ENCODE results near the gene PIK3CG.
"Not testable (repeated sequence)": the region's sequence is repeated elsewhere in the genome, so short reads cannot be mapped to it uniquely, and the experiment has no call there.

The PIK3CG gene

GRCh38 chr7:106823631-106824030 is 41.5 kb upstream of the PIK3CG start:
- no peaks in the 10 kb centered on the region for H3K36me3 ChIP-seq
- no peaks in the 10 kb centered on the region for H3K4me1 ChIP-seq (ENCODE audit: control insufficient read depth in 1 of 2, insufficient read depth in 1 of 2, low read depth in 1 of 2, low read length in 1 of 2)
- TF ChIP-seq, protein P1, sequence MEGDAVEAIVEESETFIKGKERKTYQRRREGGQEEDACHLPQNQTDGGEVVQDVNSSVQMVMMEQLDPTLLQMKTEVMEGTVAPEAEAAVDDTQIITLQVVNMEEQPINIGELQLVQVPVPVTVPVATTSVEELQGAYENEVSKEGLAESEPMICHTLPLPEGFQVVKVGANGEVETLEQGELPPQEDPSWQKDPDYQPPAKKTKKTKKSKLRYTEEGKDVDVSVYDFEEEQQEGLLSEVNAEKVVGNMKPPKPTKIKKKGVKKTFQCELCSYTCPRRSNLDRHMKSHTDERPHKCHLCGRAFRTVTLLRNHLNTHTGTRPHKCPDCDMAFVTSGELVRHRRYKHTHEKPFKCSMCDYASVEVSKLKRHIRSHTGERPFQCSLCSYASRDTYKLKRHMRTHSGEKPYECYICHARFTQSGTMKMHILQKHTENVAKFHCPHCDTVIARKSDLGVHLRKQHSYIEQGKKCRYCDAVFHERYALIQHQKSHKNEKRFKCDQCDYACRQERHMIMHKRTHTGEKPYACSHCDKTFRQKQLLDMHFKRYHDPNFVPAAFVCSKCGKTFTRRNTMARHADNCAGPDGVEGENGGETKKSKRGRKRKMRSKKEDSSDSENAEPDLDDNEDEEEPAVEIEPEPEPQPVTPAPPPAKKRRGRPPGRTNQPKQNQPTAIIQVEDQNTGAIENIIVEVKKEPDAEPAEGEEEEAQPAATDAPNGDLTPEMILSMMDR (IDR thresholded peaks at IDR 0.05): no peak
- no peaks in the 10 kb centered on the region for H3K9me3 ChIP-seq
- H3K27ac ChIP-seq: no peak overlapping the region
- no peaks in the 10 kb centered on the region for H3K27me3 ChIP-seq
- no peak overlapping the region for H3K4me3 ChIP-seq (ENCODE audit: low read depth in 1 of 2, low read length in 1 of 2)

DNA sequence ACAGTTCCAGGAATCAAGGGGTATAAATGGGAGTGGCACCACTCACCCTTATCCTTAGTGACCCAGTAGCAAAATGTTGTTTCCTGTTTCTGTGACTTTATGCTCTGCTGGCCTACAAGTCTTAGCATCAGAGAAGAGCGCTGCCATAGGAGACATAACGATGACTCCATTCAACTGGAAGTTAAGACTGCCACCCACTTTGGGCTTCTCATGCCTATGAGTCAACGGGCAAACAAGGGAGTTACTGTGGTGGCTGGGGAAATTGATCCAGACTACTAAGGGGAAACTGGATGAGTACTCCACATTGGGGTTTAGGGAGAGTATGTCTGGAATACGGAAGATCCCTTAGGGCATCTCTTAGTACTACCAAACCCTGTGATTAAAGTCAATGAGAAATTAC is 40.6 kb upstream of the PIK3CG start:
- TF ChIP-seq, protein P1 (IDR thresholded peaks at IDR 0.05): no peak
- Histone ChIP-seq H3K4me1 (ENCODE audit: control insufficient read depth in 1 of 2, insufficient read depth in 1 of 2, low read depth in 1 of 2, low read length in 1 of 2) (no peaks in the 10 kb centered on the region), H3K27ac (no peak overlapping the region)

DNA sequence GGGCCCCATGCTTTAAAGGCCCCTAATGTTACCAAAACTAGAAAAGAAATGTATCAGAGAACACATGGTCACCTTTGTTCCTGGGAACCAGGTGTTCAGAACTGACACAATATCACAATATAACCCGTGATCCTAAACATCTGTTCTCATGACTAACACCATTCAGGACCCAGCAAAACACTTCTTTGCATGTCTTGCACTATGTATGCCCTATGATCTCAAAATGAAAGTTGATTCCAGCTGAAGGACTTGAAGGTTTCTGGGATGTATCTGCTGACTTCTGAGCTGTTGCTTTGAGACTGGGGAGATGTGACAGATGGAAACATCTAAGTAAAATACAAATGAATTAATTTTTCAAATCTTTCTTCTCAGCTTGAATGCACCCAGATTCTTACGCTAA is 37.5 kb upstream of the PIK3CG start:
- H3K36me3 ChIP-seq: no peaks in the 10 kb centered on the region
- H3K4me3 ChIP-seq (ENCODE audit: low read depth in 1 of 2, low read length in 1 of 2): no peak overlapping the region
- no peaks in the 10 kb centered on the region for H3K27me3 ChIP-seq
- H3K9me3 ChIP-seq: peaks cover 7% of the 10 kb centered on the region
- H3K27ac ChIP-seq: no peak overlapping the region
- TF ChIP-seq, protein P1 (IDR thresholded peaks at IDR 0.05): no peak
- H3K4me1 ChIP-seq (ENCODE audit: control insufficient read depth in 1 of 2, insufficient read depth in 1 of 2, low read depth in 1 of 2, low read length in 1 of 2): no peaks in the 10 kb centered on the region

More for the DNA sequence above, 40.6 kb upstream of the PIK3CG start:
- Histone ChIP-seq H3K36me3 (no peaks in the 10 kb centered on the region), H3K27me3 (no peaks in the 10 kb centered on the region), H3K9me3 (peaks cover 4% of the 10 kb centered on the region), H3K4me3 (ENCODE audit: low read depth in 1 of 2, low read length in 1 of 2) (no peak overlapping the region)

DNA sequence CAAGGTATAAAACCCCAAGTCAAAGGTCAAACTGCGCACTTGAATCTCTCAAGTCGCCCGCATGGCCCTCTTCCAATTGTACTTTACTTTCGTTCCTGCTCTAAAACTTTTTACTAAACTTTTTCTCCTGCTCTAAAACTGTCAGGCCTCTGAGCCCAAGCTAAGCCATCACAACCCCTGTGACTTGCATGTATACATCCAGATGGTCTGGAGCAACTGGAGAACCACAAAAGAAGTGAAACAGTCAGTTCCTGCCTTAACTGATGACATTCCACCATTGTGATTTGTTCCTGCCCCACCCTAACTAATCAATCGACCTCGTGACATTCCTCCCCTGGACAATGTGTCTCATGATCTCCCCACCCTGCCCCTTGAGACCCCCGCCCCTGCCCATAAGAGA is 35.6 kb upstream of the PIK3CG start:
- peaks cover 7% of the 10 kb centered on the region for H3K9me3 ChIP-seq
- H3K27ac ChIP-seq: no peak overlapping the region
- TF ChIP-seq, protein P1 (IDR thresholded peaks at IDR 0.05): no peak
- H3K27me3 ChIP-seq: no peaks in the 10 kb centered on the region
- H3K36me3 ChIP-seq: no peaks in the 10 kb centered on the region
- H3K4me1 ChIP-seq (ENCODE audit: control insufficient read depth in 1 of 2, insufficient read depth in 1 of 2, low read depth in 1 of 2, low read length in 1 of 2): no peaks in the 10 kb centered on the region
- H3K4me3 ChIP-seq (ENCODE audit: low read depth in 1 of 2, low read length in 1 of 2): no peak overlapping the region

DNA sequence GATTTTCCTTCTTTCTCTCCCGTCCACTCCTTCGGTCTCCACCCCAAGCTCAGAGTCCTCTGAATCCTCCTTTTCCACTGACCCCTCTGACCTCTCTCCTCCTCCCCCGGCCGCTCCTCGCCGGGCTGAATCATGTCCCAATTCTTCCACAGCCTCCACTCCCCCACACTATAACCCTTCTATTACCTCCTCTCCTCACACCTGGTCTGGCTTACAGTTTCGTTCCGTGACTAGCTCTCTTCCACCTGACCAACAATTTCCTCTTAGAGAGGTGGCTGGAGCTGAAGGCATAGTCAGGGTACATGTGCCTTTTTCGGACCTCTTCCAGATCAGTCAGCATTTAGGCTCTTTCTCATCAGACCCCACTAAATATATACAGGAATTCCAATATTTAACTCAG is 34.2 kb upstream of the PIK3CG start:
- H3K27me3 ChIP-seq; H3K4me3 ChIP-seq (ENCODE audit: low read depth in 1 of 2, low read length in 1 of 2); H3K36me3 ChIP-seq; H3K4me1 ChIP-seq (ENCODE audit: control insufficient read depth in 1 of 2, insufficient read depth in 1 of 2, low read depth in 1 of 2, low read length in 1 of 2); H3K9me3 ChIP-seq; H3K27ac ChIP-seq: not testable (repeated sequence)

GRCh38 chr7:106836816-106837215 is 28.3 kb upstream of the PIK3CG start:
- Histone ChIP-seq H3K4me3 (ENCODE audit: low read depth in 1 of 2, low read length in 1 of 2) (no peak overlapping the region), H3K36me3 (no peaks in the 10 kb centered on the region), H3K9me3 (no peaks in the 10 kb centered on the region), H3K4me1 (ENCODE audit: control insufficient read depth in 1 of 2, insufficient read depth in 1 of 2, low read depth in 1 of 2, low read length in 1 of 2) (no peaks in the 10 kb centered on the region), H3K27me3 (no peaks in the 10 kb centered on the region), H3K27ac (no peak overlapping the region)
- TF ChIP-seq, protein P1 (IDR thresholded peaks at IDR 0.05): no peak

Measured in neutrophil (primary cell).